GM12878 (cell line): ENCODE measurements around the gene CSNK1G2. TPM values are rescaled to one million over a fixed set of nuclear protein-coding genes. Genes with fewer than 3 reads are reported as not detected.

ENCODE experiments used
- ATAC-seq: fragments of 200-7000 bp; cut with Tn5 transposase; 3 replicates; pipeline ENCODE4 v1.9.1; 2020; ENCODE audit warnings: mild to moderate bottlenecking, moderate library complexity
- BruUV-seq: library from RNA; stranded (reverse); fragments of 400-500 nt; replicated peaks from 2 replicates; lab custom pipeline; 2021; lab: Mats Ljungman, UMichigan
- CTCF ChIA-PET: fragments of 300-600 bp; sonication (Branson Sonifier 250); formaldehyde crosslinking; extraction: SDS; loops from one replicate; lab custom pipeline; 2021; ENCODE audit warnings: inconsistent platforms; lab: Yijun Ruan, JAX
- POLR2A ChIA-PET: fragments of 350-600 bp; formaldehyde crosslinking; extraction: SDS; loops from one replicate; lab custom pipeline; 2021; ENCODE audit warnings: inconsistent platforms; lab: Charles Lee
- RAD21 ChIA-PET: fragments of 300-600 bp; sonication (Branson Sonifier 250); formaldehyde crosslinking; loops from one replicate; lab custom pipeline; 2023; ENCODE audit warnings: antibody characterized with exemption; ENCODE audit not compliant: unreplicated experiment; lab: Charles Lee
- SMC1A ChIA-PET: fragments of 300-600 bp; sonication (Branson Sonifier 250); formaldehyde crosslinking; loops from one replicate; lab custom pipeline; 2023; ENCODE audit not compliant: unreplicated experiment, uncharacterized antibody; lab: Charles Lee
- DNase-seq: peaks from one replicate; pipeline ENCODE4 v3.0.0-alpha.2; 2011; ENCODE audit warnings: low read depth, low spot score
- FAIRE-seq: peaks from 3 replicates; lab custom pipeline; 2011; peaks lifted over from hg19 to GRCh38; lab: Jason Lieb, UNC
- H2AFZ ChIP-seq: 2 replicates; pipeline ENCODE4 v1.6.0; 2011; ENCODE audit warnings: low read depth, low read length, control low read depth; ENCODE audit not compliant: control insufficient read depth
- H3K27ac ChIP-seq: 2 replicates; pipeline ENCODE4 v1.5.1; 2011; ENCODE audit warnings: control low read depth; ENCODE audit not compliant: control insufficient read depth, insufficient read depth
- H3K27me3 ChIP-seq, 2 experiments: replicated peaks in 1 of 2; 2 replicates each; pipeline versions ENCODE4 v1.6.0 to v1.6.1; 2011; ENCODE audit warnings: low read length in 1 of 2; ENCODE audit not compliant: control insufficient read depth in 2 of 2, insufficient read depth in 2 of 2
- H3K36me3 ChIP-seq, 2 experiments: 2 replicates each; pipeline ENCODE4 v1.5.1; 2011; ENCODE audit warnings: low read length in 1 of 2; ENCODE audit not compliant: control insufficient read depth in 2 of 2, insufficient read depth in 2 of 2
- H3K4me1 ChIP-seq: 2 replicates; pipeline ENCODE4 v1.6.1; 2011; ENCODE audit warnings: mild to moderate bottlenecking, low read length, moderate library complexity, mixed read lengths; ENCODE audit not compliant: control insufficient read depth, insufficient read depth
- H3K4me2 ChIP-seq: 2 replicates; pipeline ENCODE4 v1.6.0; 2011; ENCODE audit warnings: control low read depth; ENCODE audit not compliant: control insufficient read depth, insufficient read depth
- H3K4me3 ChIP-seq: fragments of 200-600 bp; sonication (generic); 2 replicates; pipeline ENCODE4 v1.5.1; 2016
- H3K79me2 ChIP-seq: 2 replicates; pipeline ENCODE4 v1.6.0; 2011; ENCODE audit warnings: low read length; ENCODE audit not compliant: control insufficient read depth, insufficient read depth
- H3K9ac ChIP-seq: 2 replicates; pipeline ENCODE4 v1.8.0; 2011; ENCODE audit warnings: low read length, control low read depth, mixed read lengths; ENCODE audit not compliant: control insufficient read depth, insufficient read depth
- H3K9me3 ChIP-seq: replicated peaks from 3 replicates; pipeline ENCODE4 v1.5.1; 2011; ENCODE audit warnings: mild to moderate bottlenecking, low read length; ENCODE audit not compliant: control insufficient read depth, insufficient read depth
- H4K20me1 ChIP-seq: 2 replicates; pipeline ENCODE4 v1.6.0; 2011; ENCODE audit not compliant: control insufficient read depth, insufficient read depth
- BHLHE40 ChIP-seq, 2 experiments: fragments of 450-650 bp in 1 of 2; IDR thresholded peaks; 2 replicates each; pipeline ENCODE4 v1.6.1; 2011 to 2017; ENCODE audit warnings: low read depth in 2 of 2, borderline replicate concordance in 1 of 2, improper control_type of control experiment in 1 of 2, low read length in 1 of 2, mild to moderate bottlenecking in 1 of 2
- CHD2 ChIP-seq: IDR thresholded peaks from 2 replicates; pipeline ENCODE4 v1.6.1; 2011; ENCODE audit warnings: low read depth, low read length, improper control_type of control experiment, borderline replicate concordance
- CREM ChIP-seq: IDR thresholded peaks from 2 replicates; pipeline ENCODE4 v1.6.1; 2014; ENCODE audit warnings: antibody characterized with exemption, low read depth
- EED ChIP-seq: sonication (generic); IDR thresholded peaks from 2 replicates; pipeline ENCODE4 v1.6.1; 2016; ENCODE audit warnings: antibody characterized with exemption, low read depth
- EGR1 ChIP-seq, 2 experiments: IDR thresholded peaks; 1 replicate in 1 of 2; 2 replicates in 1 of 2; pipeline ENCODE4 v1.6.1; 2011 to 2012; ENCODE audit warnings: low read depth in 2 of 2, low read length in 2 of 2, borderline replicate concordance in 1 of 2, mild to moderate bottlenecking in 1 of 2, moderate library complexity in 1 of 2
- POLR2A ChIP-seq: IDR thresholded peaks from 2 replicates; pipeline ENCODE4 v1.6.1; 2011; ENCODE audit warnings: low read depth, mild to moderate bottlenecking, low read length
- POU2F2 ChIP-seq: IDR thresholded peaks from 3 replicates; pipeline ENCODE4 v1.6.1; 2011; ENCODE audit warnings: low read depth, mild to moderate bottlenecking, low read length, borderline replicate concordance
- REST ChIP-seq: IDR thresholded peaks from 2 replicates; pipeline ENCODE4 v1.6.1; 2012; ENCODE audit warnings: mild to moderate bottlenecking, low read depth, low read length
- SMAD5 ChIP-seq: IDR thresholded peaks from 2 replicates; pipeline ENCODE4 v1.6.1; 2016; ENCODE audit warnings: antibody characterized with exemption, low read depth
- SMC3 ChIP-seq: IDR thresholded peaks from 2 replicates; pipeline ENCODE4 v1.6.1; 2011; ENCODE audit warnings: low read length, improper control_type of control experiment, borderline replicate concordance
- YY1 ChIP-seq: IDR thresholded peaks from 2 replicates; pipeline ENCODE4 v1.6.1; 2011; ENCODE audit warnings: low read depth, mild to moderate bottlenecking, low read length
- whole genome bisulfite sequencing: methylation state at CpG from one replicate; pipeline ENCODE4 v1.1.6; 2016; ENCODE audit warnings: low lambda C conversion rate; ENCODE audit not compliant: insufficient replicate concordance, insufficient coverage; ENCODE audit errors: missing lambda C conversion rate; 5-methylcytosine and 5-hydroxymethylcytosine counted together
- in situ Hi-C: fragments of 300-500 bp; cut with MboI; formaldehyde crosslinking; loops from 9 replicates; pipeline ENCODE4 v1.14.3; 2018; ENCODE audit warnings: mixed read lengths
- intact Hi-C: fragments of 100-400 bp; cut with micrococcal nuclease; formaldehyde crosslinking; loops from one replicate; pipeline ENCODE4 v1.14.2; 2022; ENCODE audit not compliant: unreplicated experiment
- polyA plus RNA-seq, 11 experiments: library from polyadenylated mRNA; depleted of rRNA in 4 of 11; unstranded in 6 of 11; stranded (reverse) in 5 of 11; fragments of >200 nt; fragmentation: Nextera tagmentation in 4 of 11; fragmentation: Illumina TruSeq in 1 of 11; extraction: Ambion mirVana in 4 of 11; extraction: Trizol in 1 of 11; gene quantifications; 1 replicate in 1 of 11; 2 replicates in 10 of 11; pipeline versions ENCODE4 v1.2.1 to v1.2.3, GENCODE V29; 2011 to 2016; ENCODE audit warnings: inconsistent platforms in 2 of 11, missing spikeins in 2 of 11, low read depth in 1 of 11
- total RNA-seq, 4 experiments: library from RNA; depleted of rRNA in 3 of 4; stranded (reverse); fragments of >200 nt in 3 of 4; fragmentation: Illumina TruSeq in 1 of 4; extraction: Trizol in 1 of 4; gene quantifications; 2 replicates each; pipeline versions ENCODE4 v1.2.1 to v1.2.3, GENCODE V29; 2013 to 2021

The CSNK1G2 gene
- total and polyA plus RNA-seq, 10 of the 15 experiments (the other 5 are each of a cell fraction or from before 2014, with no cell fraction given), result 0.64 to 109 (median 25.0) TPM

GRCh38 chr19:2014731-2015607 is 74.0 kb downstream of the CSNK1G2 start:
- Histone ChIP-seq H3K27me3 (no peaks in the 10 kb centered on the region), H3K4me1 (peaks cover 9% of the 10 kb centered on the region), H3K4me2 (peak overlapping the region; percentile 73), H3K9ac (peak overlapping the region; percentile 53; the same call in 1 of the 2 replicates), H3K79me2 (peaks cover 16% of the 10 kb centered on the region), H3K9me3 (no peaks in the 10 kb centered on the region), H4K20me1 (no peaks in the 10 kb centered on the region), H3K36me3 (no peaks in the 10 kb centered on the region), H3K27ac (peak overlapping the region; percentile 18; the same call in 1 of the 2 replicates), H2AFZ (no peak overlapping the region)
- peak; percentile 55 for ATAC-seq
- ChIA-PET POLR2A (no interaction called here), CTCF (no interaction called here), RAD21 (no interaction called here), SMC1A (no interaction called here)
- in situ Hi-C loops (loop anchor here (5.0 kb wide), 1 partner anchor 67 kb away; no protein-coding TSS in a partner anchor), intact Hi-C loops (loop anchor here (5.0 kb wide), 3 partner anchors 47 to 108 kb away; partner anchors contain the start of genes ADAT3 and SCAMP4)
- FAIRE-seq, result no peak
- WGBS, result 0% methylated on average over 13 of the region's 74 CpGs
- BruUV-seq, result no TSS peak
- TF ChIP-seq BHLHE40 (IDR thresholded peaks at IDR 0.05; ENCODE audit: borderline replicate concordance in 1 of 2, low read depth in 2 of 2, low read length in 1 of 2), result 0 out of 4 replicates have a peak, but pooled peaks of 1 of the 2 experiments have one; percentile 5
- TF ChIP-seq POU2F2, result no peak
- TF ChIP-seq, all 136 proteins: peak for 1
- DNase-seq, result no peak
- peak overlapping the region; percentile 77 for H3K4me3 ChIP-seq

- ATAC-seq (no peak), FAIRE-seq (no peak), DNase-seq (no peak)
- Histone ChIP-seq H3K27me3 (no peaks in the 10 kb centered on the region), H3K79me2 (peaks cover 16% of the 10 kb centered on the region), H3K4me3 (peak within 1 kb of the TSS; percentile 77), H4K20me1 (no peaks in the 10 kb centered on the region), H3K9me3 (no peaks in the 10 kb centered on the region), H3K4me1 (peaks cover 9% of the 10 kb centered on the region), H2AFZ (no peak within 1 kb of the TSS; the same call in 1 of the 2 replicates), H3K36me3 (no peaks in the 10 kb centered on the region), H3K9ac (peak within 1 kb of the TSS; percentile 53; the same call in 1 of the 2 replicates), H3K27ac (peak within 1 kb of the TSS; percentile 18; the same call in 1 of the 2 replicates), H3K4me2 (peak within 1 kb of the TSS; percentile 81)
- ChIA-PET SMC1A (interaction anchor here (0.8 kb wide), 1 partner anchor 83 kb away, joined by 3 read pairs; no protein-coding TSS in a partner anchor), POLR2A (no interaction called here), RAD21 (no interaction called here), CTCF (interaction anchor here (1.0 kb wide), 1 partner anchor 69 kb away, joined by 3 read pairs; no protein-coding TSS in a partner anchor)
- WGBS, result no CpG with 5 or more reads among the region's 20 CpGs
- in situ Hi-C loops (loop anchor here (5.0 kb wide), 1 partner anchor 67 kb away; no protein-coding TSS in a partner anchor), intact Hi-C loops (loop anchor here (5.0 kb wide), 3 partner anchors 47 to 108 kb away; partner anchors contain the start of genes ADAT3 and SCAMP4)
- no TSS peak for BruUV-seq
- TF ChIP-seq REST (no peak), YY1 (peak; percentile 91), POLR2A (no peak), EGR1 (IDR thresholded peaks at IDR 0.05; ENCODE audit: borderline replicate concordance in 1 of 2, low read depth in 2 of 2, low read length in 2 of 2) (peak in 1 of 2 experiments; percentile 87; a peak in 2 of 3 replicates), SMAD5 (no peak), CREM (no peak), EED (no peak), CHD2 (no peak), SMC3 (no peak)
These were observed 74.6 kb downstream of the CSNK1G2 start, which contains the start of gene BTBD2 for GRCh38 chr19:2015608-2015950. Gene BTBD2, minus strand, starts transcription at chr19:2015714. Its CDS starts 11 bp downstream, at chr19:2015703.
